ENCODE data around the gene SEPTIN6.
"Not testable (repeated sequence)": the region's sequence is repeated elsewhere in the genome, so short reads cannot be mapped to it uniquely, and the experiment has no call there.

SEPTIN6 gene

GRCh38 chrX:119695535-119696050 is 2.6 kb upstream of the SEPTIN6 start:
- Mint-ChIP-seq H3K27ac (peak overlapping the region; percentile 6), H3K4me3 (peak overlapping the region; percentile 87), H3K9me3 (no peaks in the 10 kb centered on the region), H3K36me3 (no peaks in the 10 kb centered on the region), H3K4me1 (peaks cover 47% of the 10 kb centered on the region), H3K27me3 (no peaks in the 10 kb centered on the region)
- peak; percentile 44 for ATAC-seq

GRCh38 chrX:119694601-119695534 is 1.9 kb upstream of the SEPTIN6 start:
- H3K36me3 Mint-ChIP-seq: no peaks in the 10 kb centered on the region
- H3K9me3 Mint-ChIP-seq: no peaks in the 10 kb centered on the region
- no peaks in the 10 kb centered on the region for H3K27me3 Mint-ChIP-seq
- peak; percentile 13 for ATAC-seq
- H3K27ac Mint-ChIP-seq: peak overlapping the region; percentile 6
- H3K4me1 Mint-ChIP-seq: peaks cover 47% of the 10 kb centered on the region
- peak overlapping the region; percentile 87 for H3K4me3 Mint-ChIP-seq

- H3K4me3 Mint-ChIP-seq: peak overlapping the region; percentile 87
- H3K4me1 Mint-ChIP-seq: peaks cover 47% of the 10 kb centered on the region
- H3K9me3 Mint-ChIP-seq: no peaks in the 10 kb centered on the region
- no peak for ATAC-seq
- no peaks in the 10 kb centered on the region for H3K27me3 Mint-ChIP-seq
- H3K27ac Mint-ChIP-seq: peak overlapping the region; percentile 99
- no peaks in the 10 kb centered on the region for H3K36me3 Mint-ChIP-seq
These were observed 1.1 kb upstream of the SEPTIN6 start for GRCh38 chrX:119693996-119694451.

- no peaks in the 10 kb centered on the region for H3K27me3 Mint-ChIP-seq
- H3K4me1 Mint-ChIP-seq: peaks cover 55% of the 10 kb centered on the region
- no peaks in the 10 kb centered on the region for H3K36me3 Mint-ChIP-seq
- H3K9me3 Mint-ChIP-seq: no peaks in the 10 kb centered on the region
- H3K27ac Mint-ChIP-seq: peak overlapping the region; percentile 99
- ATAC-seq: peak; percentile 61
- peak overlapping the region; percentile 87 for H3K4me3 Mint-ChIP-seq
These were observed 553 bp downstream of the SEPTIN6 start for GRCh38 chrX:119692191-119693039.

GRCh38 chrX:119690921-119691716 is 1.8 kb downstream of the SEPTIN6 start:
- no peaks in the 10 kb centered on the region for H3K27me3 Mint-ChIP-seq
- peak overlapping the region; percentile 87 for H3K4me3 Mint-ChIP-seq
- H3K27ac Mint-ChIP-seq: peak overlapping the region; percentile 99
- no peaks in the 10 kb centered on the region for H3K36me3 Mint-ChIP-seq
- H3K9me3 Mint-ChIP-seq: no peaks in the 10 kb centered on the region
- ATAC-seq: no peak
- peaks cover 55% of the 10 kb centered on the region for H3K4me1 Mint-ChIP-seq

- Mint-ChIP-seq H3K4me3 (peak overlapping the region; percentile 63), H3K36me3 (no peaks in the 10 kb centered on the region), H3K27me3 (no peaks in the 10 kb centered on the region), H3K4me1 (peaks cover 49% of the 10 kb centered on the region), H3K27ac (peak overlapping the region; percentile 99), H3K9me3 (no peaks in the 10 kb centered on the region)
- no peak for ATAC-seq
These were observed 4.1 kb downstream of the SEPTIN6 start for GRCh38 chrX:119688911-119689321.

GRCh38 chrX:119687661-119688413 is 5.1 kb downstream of the SEPTIN6 start:
- peak overlapping the region; percentile 73 for H3K4me3 Mint-ChIP-seq
- peak overlapping the region; percentile 99 for H3K27ac Mint-ChIP-seq
- H3K27me3 Mint-ChIP-seq: no peaks in the 10 kb centered on the region
- peaks cover 6% of the 10 kb centered on the region for H3K36me3 Mint-ChIP-seq
- H3K4me1 Mint-ChIP-seq: peaks cover 48% of the 10 kb centered on the region
- no peaks in the 10 kb centered on the region for H3K9me3 Mint-ChIP-seq
- ATAC-seq: no peak

GRCh38 chrX:119686087-119686691 is 6.8 kb downstream of the SEPTIN6 start:
- peaks cover 6% of the 10 kb centered on the region for H3K36me3 Mint-ChIP-seq
- H3K27me3 Mint-ChIP-seq: no peaks in the 10 kb centered on the region
- no peaks in the 10 kb centered on the region for H3K9me3 Mint-ChIP-seq
- H3K27ac Mint-ChIP-seq: peak overlapping the region; percentile 99
- peaks cover 63% of the 10 kb centered on the region for H3K4me1 Mint-ChIP-seq
- peak overlapping the region; percentile 87 for H3K4me3 Mint-ChIP-seq
- peak; percentile 85 for ATAC-seq

GRCh38 chrX:119685225-119686066 is 7.5 kb downstream of the SEPTIN6 start:
- ATAC-seq: peak; percentile 82
- Mint-ChIP-seq H3K9me3 (no peaks in the 10 kb centered on the region), H3K27me3 (no peaks in the 10 kb centered on the region), H3K27ac (peak overlapping the region; percentile 99), H3K36me3 (peaks cover 6% of the 10 kb centered on the region), H3K4me3 (peak overlapping the region; percentile 87), H3K4me1 (peaks cover 67% of the 10 kb centered on the region)

- Mint-ChIP-seq H3K4me1 (peaks cover 67% of the 10 kb centered on the region), H3K4me3 (peak overlapping the region; percentile 87), H3K9me3 (no peaks in the 10 kb centered on the region), H3K27me3 (no peaks in the 10 kb centered on the region), H3K36me3 (peaks cover 6% of the 10 kb centered on the region), H3K27ac (peak overlapping the region; percentile 99)
- ATAC-seq: no peak
These were observed 8.1 kb downstream of the SEPTIN6 start for GRCh38 chrX:119684916-119685224.

- ATAC-seq, H3K27me3 Mint-ChIP-seq, H3K36me3 Mint-ChIP-seq, H3K9me3 Mint-ChIP-seq: not testable (repeated sequence)
- peaks cover 69% of the 10 kb centered on the region for H3K4me1 Mint-ChIP-seq
- H3K27ac Mint-ChIP-seq: peak overlapping the region; percentile 99
- peak overlapping the region; percentile 87 for H3K4me3 Mint-ChIP-seq
These were observed 8.7 kb downstream of the SEPTIN6 start for GRCh38 chrX:119684312-119684711.

GRCh38 chrX:119682019-119682989 is 10.7 kb downstream of the SEPTIN6 start:
- Mint-ChIP-seq H3K27ac (peak overlapping the region; percentile 86), H3K36me3 (peaks cover 11% of the 10 kb centered on the region), H3K4me3 (peak overlapping the region; percentile 69), H3K4me1 (peaks cover 71% of the 10 kb centered on the region), H3K9me3 (no peaks in the 10 kb centered on the region), H3K27me3 (no peaks in the 10 kb centered on the region)
- ATAC-seq: peak; percentile 34

Measured in stimulated activated memory B cell treated with anti-CD40 and anti-IgM and Interleukin-4, amounts not matched to agents 10 μg/mL and 1 μg/mL and 100 μg/mL, for 72 hours (primary cell).